Epithelial cell of esophagus (primary cell): ENCODE results near the gene DCAF6.

Experiments used
- DNase-seq: peaks from one replicate; pipeline ENCODE4 v3.0.0; 2010; ENCODE audit warnings: low read depth
- H3K4me3 ChIP-seq: 2 replicates; pipeline ENCODE4 v1.5.1; 2011; ENCODE audit warnings: mild to moderate bottlenecking, low read length, control low read depth
- TF ChIP-seq, protein P1 (sequence below): IDR thresholded peaks from 2 replicates; pipeline ENCODE4 v1.5.1; 2011; ENCODE audit warnings: low read depth, mild to moderate bottlenecking, low read length, control low read depth, inconsistent platforms; ENCODE audit not compliant: insufficient read depth; ENCODE audit errors: missing control alignments

Gene DCAF6

DNA sequence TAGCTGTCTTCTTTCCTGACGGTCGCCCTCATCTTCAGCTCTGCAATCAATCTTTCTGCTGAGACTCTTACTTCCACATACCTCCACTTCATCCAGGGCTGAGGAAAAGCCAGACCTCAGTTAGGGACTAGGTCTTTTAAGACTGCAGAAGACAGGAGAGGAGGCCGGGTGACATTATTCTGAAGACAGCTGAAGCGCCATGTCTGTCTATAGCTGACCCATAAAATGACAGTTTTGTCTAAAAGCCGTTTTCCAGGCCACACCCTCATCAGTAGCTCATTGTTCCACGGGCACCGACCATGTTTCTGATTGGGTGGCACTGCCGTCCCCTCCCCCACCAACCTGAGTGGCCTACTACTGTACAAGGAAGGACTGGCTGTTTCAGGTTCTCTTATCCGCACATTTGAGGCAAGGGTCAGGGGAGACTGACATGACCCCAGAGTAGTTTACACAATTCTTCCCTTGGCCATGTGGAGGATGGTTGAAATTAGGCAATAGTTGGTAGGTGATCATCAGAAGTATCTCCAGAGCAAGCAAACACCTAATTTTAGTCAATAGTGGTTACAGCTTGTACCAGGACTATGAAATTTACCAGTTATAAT, 22.5 kb upstream of the DCAF6 start, which contains the start of gene ADCY10:
Gene ADCY10 (minus strand): TSS at position 240 of the 602 bp plus-strand sequence. CDS start 8,994 bp downstream, outside the sequence.
- no peak within 1 kb of the TSS for H3K4me3 ChIP-seq
- TF ChIP-seq, protein P1, sequence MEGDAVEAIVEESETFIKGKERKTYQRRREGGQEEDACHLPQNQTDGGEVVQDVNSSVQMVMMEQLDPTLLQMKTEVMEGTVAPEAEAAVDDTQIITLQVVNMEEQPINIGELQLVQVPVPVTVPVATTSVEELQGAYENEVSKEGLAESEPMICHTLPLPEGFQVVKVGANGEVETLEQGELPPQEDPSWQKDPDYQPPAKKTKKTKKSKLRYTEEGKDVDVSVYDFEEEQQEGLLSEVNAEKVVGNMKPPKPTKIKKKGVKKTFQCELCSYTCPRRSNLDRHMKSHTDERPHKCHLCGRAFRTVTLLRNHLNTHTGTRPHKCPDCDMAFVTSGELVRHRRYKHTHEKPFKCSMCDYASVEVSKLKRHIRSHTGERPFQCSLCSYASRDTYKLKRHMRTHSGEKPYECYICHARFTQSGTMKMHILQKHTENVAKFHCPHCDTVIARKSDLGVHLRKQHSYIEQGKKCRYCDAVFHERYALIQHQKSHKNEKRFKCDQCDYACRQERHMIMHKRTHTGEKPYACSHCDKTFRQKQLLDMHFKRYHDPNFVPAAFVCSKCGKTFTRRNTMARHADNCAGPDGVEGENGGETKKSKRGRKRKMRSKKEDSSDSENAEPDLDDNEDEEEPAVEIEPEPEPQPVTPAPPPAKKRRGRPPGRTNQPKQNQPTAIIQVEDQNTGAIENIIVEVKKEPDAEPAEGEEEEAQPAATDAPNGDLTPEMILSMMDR: no peak
- DNase-seq: no peak

DNA sequence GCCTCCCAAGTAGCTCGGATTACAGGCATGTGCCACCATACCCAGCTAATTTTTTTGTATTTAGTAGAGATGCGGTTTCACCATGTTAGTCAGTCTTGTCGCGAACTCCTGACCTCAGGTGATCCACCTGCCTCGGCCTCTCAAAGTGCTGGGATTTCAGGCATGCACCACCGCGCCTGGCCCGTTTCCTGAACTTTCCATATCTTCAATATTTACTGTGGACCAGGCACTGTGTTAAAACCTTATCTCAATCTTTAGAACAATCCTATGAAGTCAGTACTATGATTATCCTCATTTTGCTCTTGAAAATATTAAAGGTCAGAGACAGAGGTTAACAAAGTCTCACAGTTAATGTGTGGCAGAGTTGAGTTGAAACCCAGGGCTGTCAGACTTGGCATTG, 20.9 kb upstream of the DCAF6 start:
- TF ChIP-seq, protein P1: no peak
- DNase-seq: no peak
- H3K4me3 ChIP-seq: no peak overlapping the region

DNA sequence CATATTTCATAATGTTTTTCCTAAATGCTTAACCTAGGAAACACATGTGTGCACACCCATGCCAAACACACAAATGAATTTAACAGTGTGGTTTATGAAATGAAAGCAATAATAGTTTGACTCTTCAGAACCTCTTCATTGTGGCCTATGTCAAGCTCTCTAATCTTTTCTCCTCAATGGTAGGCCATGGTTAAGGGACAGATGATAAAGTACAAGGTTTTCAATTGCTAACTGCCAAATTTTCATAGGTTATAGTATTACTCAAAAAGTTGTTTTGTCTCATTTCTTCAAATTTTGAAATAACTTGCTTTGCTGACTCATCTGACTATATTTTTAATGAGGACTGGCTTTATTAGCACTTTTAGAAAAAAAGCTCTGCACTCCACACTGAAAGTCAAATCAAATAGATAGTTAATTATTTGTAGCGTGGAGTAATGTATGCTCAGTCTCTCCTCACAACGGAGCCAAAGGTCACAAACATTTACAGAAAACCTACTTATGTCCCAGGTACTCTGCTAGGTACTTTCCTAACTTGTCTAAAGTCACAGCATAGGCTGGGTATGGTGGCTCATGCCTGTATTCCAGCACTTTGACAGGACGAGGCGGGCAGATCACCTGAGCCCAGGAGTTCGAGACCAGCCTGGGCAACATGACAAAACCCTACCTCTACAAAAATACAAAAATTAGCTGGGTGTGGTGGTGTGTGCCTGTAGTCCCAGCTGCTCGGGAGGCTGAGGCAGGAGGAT, 19.5 kb upstream of the DCAF6 start:
- TF ChIP-seq, protein P1: no peak
- no peak for DNase-seq
- no peak overlapping the region for H3K4me3 ChIP-seq

DNA sequence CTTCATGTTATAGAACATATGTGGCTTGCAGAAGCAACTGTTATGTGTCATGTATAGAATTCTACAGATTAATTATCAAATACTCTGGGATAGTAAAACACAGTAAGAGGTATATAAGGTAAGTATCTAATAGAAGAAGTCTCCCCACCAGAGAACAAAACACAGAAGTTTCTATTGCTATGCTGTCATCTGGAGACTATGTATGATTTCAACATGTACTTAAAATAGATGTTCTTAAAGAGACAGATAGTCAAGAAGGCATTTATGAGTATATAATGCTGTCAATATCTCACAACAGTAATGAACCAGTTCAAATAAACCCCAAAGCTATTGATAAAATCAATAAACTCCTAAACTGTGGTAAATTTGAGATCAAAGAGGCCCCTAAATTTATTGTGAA, 14.5 kb upstream of the DCAF6 start:
- H3K4me3 ChIP-seq: no peak overlapping the region
- peak; percentile 45 for DNase-seq
- TF ChIP-seq, protein P1: no peak

DNA sequence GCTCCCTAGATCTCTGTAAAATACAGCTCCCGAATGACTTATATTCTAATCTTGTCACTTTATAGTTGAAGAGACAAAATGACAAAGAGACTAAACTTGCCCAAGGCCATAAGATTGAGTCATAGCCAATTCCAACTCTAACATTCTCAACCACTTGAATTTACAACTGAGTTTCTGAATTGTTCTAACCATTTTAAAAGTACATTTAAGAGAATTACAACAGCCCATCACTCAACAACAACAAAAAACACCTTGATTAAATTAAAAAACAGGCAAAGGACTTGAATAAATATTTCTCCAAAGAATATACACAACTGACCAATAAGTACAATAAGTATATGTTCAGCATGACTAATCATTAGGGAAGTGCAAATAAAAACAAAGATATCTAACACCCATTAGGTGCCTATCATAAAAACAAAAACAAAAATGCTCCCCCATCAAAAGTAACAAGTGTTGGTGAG, 13.8 kb upstream of the DCAF6 start:
- H3K4me3 ChIP-seq: no peak overlapping the region
- peak; percentile 62 for DNase-seq
- TF ChIP-seq, protein P1: no peak

DNA sequence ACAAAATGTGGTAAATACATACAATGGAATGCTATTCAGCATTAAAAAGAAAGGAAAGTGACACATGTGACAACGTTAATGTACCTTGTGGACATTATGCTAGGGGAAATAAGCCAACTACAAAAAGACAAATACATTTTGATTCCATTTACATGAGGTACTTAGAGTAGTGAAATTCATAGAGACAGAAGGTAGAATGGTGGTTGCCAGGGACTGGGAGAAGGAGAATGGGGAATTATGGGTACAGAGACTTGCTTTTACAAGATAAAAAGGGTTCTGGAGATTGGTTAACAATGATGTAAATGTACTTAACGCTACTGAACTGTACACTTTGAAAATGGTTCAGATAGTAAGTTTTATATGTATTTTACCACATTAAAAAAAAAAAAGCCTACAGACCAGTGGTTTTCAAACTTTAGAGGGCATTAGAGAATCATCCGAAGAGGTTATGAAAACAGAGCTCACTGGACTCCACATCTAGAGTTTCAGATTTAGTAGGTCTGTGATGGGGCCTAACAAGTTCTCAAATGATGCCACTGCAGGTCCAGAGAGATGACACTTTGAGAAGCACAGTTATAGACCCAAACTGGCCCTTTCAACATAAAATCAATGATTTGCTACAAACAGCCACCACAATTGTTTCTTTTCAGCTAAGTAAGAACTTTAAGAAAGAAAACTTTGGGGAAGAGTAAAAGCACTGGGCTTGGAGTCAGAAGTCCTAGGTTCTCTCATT, 13.0 kb upstream of the DCAF6 start:
- no peak overlapping the region for H3K4me3 ChIP-seq
- DNase-seq: no peak
- TF ChIP-seq, protein P1: no peak
